HCT116 (cell line): ENCODE results near the gene AHNAK. TPM values are rescaled to one million over a fixed set of nuclear protein-coding genes. Genes with fewer than 3 reads are reported as not detected.

Experiments
- ATAC-seq: fragments of 200-7000 bp; cut with Tn5 transposase; 2 replicates; pipeline ENCODE4 v1.9.1; 2020; ENCODE audit warnings: mild to moderate bottlenecking, moderate library complexity
- BruUV-seq: library from RNA; stranded (reverse); fragments of 400-500 nt; replicated peaks from 2 replicates; lab custom pipeline; 2021; lab: Mats Ljungman, UMichigan
- CTCF ChIA-PET: fragments of 300-600 bp; sonication (Branson Sonifier 250); formaldehyde crosslinking; loops from one replicate; lab custom pipeline; 2021; ENCODE audit warnings: antibody characterized with exemption; lab: Charles Lee
- POLR2A ChIA-PET: fragments of 300-600, 350-600 bp; sonication (Branson Sonifier 250); formaldehyde crosslinking; loops from one replicate; lab custom pipeline; 2021; ENCODE audit warnings: antibody characterized with exemption; lab: Charles Lee
- RAD21 ChIA-PET, 2 experiments: fragments of 300-600 bp; sonication (Branson Sonifier 250); formaldehyde crosslinking; loops; one replicate each; lab custom pipeline; 2023; ENCODE audit warnings: low total read pairs in 2 of 2; ENCODE audit not compliant: uncharacterized antibody in 2 of 2, unreplicated experiment in 2 of 2, low non-redundant PET in 1 of 2; lab: Charles Lee
- DNase-seq: peaks from one replicate; pipeline ENCODE4 v3.0.0-alpha.2; 2010; ENCODE audit warnings: low read depth, low spot score
- H2AFZ ChIP-seq: fragments of 200-600 bp; shearing (Covaris generic), sonication (generic); 2 replicates; pipeline ENCODE4 v1.6.1; 2017; ENCODE audit warnings: low read depth, mixed run types, mixed read lengths, antibody characterized with exemption, low read length; ENCODE audit not compliant: poor library complexity, severe bottlenecking
- H3K27ac ChIP-seq: 2 replicates; pipeline ENCODE4 v1.5.1; 2012; ENCODE audit warnings: low read depth, low read length
- H3K27me3 ChIP-seq: fragments of 200-600 bp; sonication (generic); 2 replicates; pipeline ENCODE4 v1.6.1; 2016; ENCODE audit warnings: mixed run types, low read length, mixed read lengths; ENCODE audit not compliant: insufficient read depth
- H3K36me3 ChIP-seq, 2 experiments: fragments of 200-500 bp in 1 of 2; fragments of 200-600 bp in 1 of 2; sonication (Bioruptor generic) in 1 of 2; sonication (generic) in 1 of 2; 2 replicates each; pipeline versions ENCODE4 v1.5.1 to v1.6.1; 2014 to 2016; ENCODE audit warnings: low read length in 2 of 2, inconsistent platforms in 1 of 2, mixed read lengths in 1 of 2, mixed run types in 1 of 2; ENCODE audit not compliant: insufficient read depth in 2 of 2, control insufficient read depth in 1 of 2
- H3K4me1 ChIP-seq, 2 experiments: fragments of 200-600 bp in 1 of 2; sonication (generic) in 1 of 2; 2 replicates each; pipeline versions ENCODE4 v1.5.1 to v1.6.1; 2012 to 2017; ENCODE audit warnings: low read length in 2 of 2, inconsistent platforms in 1 of 2, mild to moderate bottlenecking in 1 of 2, mixed read lengths in 1 of 2, mixed run types in 1 of 2, moderate library complexity in 1 of 2; ENCODE audit not compliant: insufficient read depth in 2 of 2, control insufficient read depth in 1 of 2
- H3K4me2 ChIP-seq: fragments of 200-600 bp; sonication (generic); 2 replicates; pipeline ENCODE4 v1.6.1; 2017; ENCODE audit warnings: mixed run types, low read length, mixed read lengths
- H3K4me3 ChIP-seq, 2 experiments: fragments of 200-600 bp in 1 of 2; sonication (generic) in 1 of 2; replicated peaks in 1 of 2; 2 replicates each; pipeline ENCODE4 v1.5.1; 2011 to 2016; ENCODE audit warnings: low read length in 2 of 2, control low read depth in 1 of 2, low read depth in 1 of 2, mild to moderate bottlenecking in 1 of 2, mixed read lengths in 1 of 2, mixed run types in 1 of 2
- H3K79me2 ChIP-seq: fragments of 200-600 bp; sonication (generic); 2 replicates; pipeline ENCODE4 v1.6.1; 2017; ENCODE audit warnings: mild to moderate bottlenecking, mixed run types, low read length, moderate library complexity, mixed read lengths; ENCODE audit not compliant: insufficient read depth
- H3K9ac ChIP-seq: fragments of 200-600 bp; sonication (generic); 2 replicates; pipeline ENCODE4 v1.6.1; 2016; ENCODE audit warnings: low read length, mixed read lengths
- H3K9me2 ChIP-seq: fragments of 200-600 bp; sonication (generic), shearing (Covaris generic); 2 replicates; pipeline ENCODE4 v1.6.1; 2017; ENCODE audit warnings: mixed run types, mild to moderate bottlenecking, moderate library complexity; ENCODE audit not compliant: insufficient read depth
- H3K9me3 ChIP-seq, 2 experiments: fragments of 200-500 bp in 1 of 2; fragments of 200-600 bp in 1 of 2; sonication (Bioruptor generic) in 1 of 2; sonication (generic) in 1 of 2; 2 replicates each; pipeline ENCODE4 v1.6.1; 2014 to 2017; ENCODE audit warnings: low read length in 2 of 2, mixed read lengths in 2 of 2, inconsistent platforms in 1 of 2, low read depth in 1 of 2, mild to moderate bottlenecking in 1 of 2, mixed run types in 1 of 2, moderate library complexity in 1 of 2; ENCODE audit not compliant: control insufficient read depth in 1 of 2, insufficient read depth in 1 of 2
- H4K20me1 ChIP-seq: fragments of 200-600 bp; sonication (generic), shearing (Covaris generic); 2 replicates; pipeline ENCODE4 v1.6.1; 2017; ENCODE audit warnings: mixed run types, mild to moderate bottlenecking, moderate library complexity; ENCODE audit not compliant: insufficient read depth
- CBX3 ChIP-seq: IDR thresholded peaks from 2 replicates; pipeline ENCODE4 v1.6.1; 2012; ENCODE audit warnings: low read depth
- CEBPB ChIP-seq: IDR thresholded peaks from 2 replicates; pipeline ENCODE4 v1.6.1; 2012; ENCODE audit warnings: low read depth
- EGR1 ChIP-seq: IDR thresholded peaks from 2 replicates; pipeline ENCODE4 v1.6.1; 2012; ENCODE audit warnings: low read depth
- ELF1 ChIP-seq: IDR thresholded peaks from 2 replicates; pipeline ENCODE4 v1.6.1; 2012; ENCODE audit warnings: low read depth, borderline replicate concordance
- EZH2phosphoT487 ChIP-seq: fragments of 200-600 bp; IDR thresholded peaks from 2 replicates; pipeline ENCODE4 v1.6.1; 2018; ENCODE audit warnings: antibody characterized with exemption, borderline replicate concordance
- FOSL1 ChIP-seq: IDR thresholded peaks from 2 replicates; pipeline ENCODE4 v1.6.1; 2012; ENCODE audit warnings: low read depth
- JUND ChIP-seq: IDR thresholded peaks from 2 replicates; pipeline ENCODE4 v1.6.1; 2012
- POLR2AphosphoS5 ChIP-seq: IDR thresholded peaks from 2 replicates; pipeline ENCODE4 v1.6.1; 2011; ENCODE audit warnings: mild to moderate bottlenecking, low read depth, low read length, moderate library complexity
- RAD21 ChIP-seq: IDR thresholded peaks from 2 replicates; pipeline ENCODE4 v1.6.1; 2012; ENCODE audit warnings: low read depth, mild to moderate bottlenecking
- REST ChIP-seq: IDR thresholded peaks from 2 replicates; pipeline ENCODE4 v1.6.1; 2012; ENCODE audit warnings: low read depth
- SP1 ChIP-seq: IDR thresholded peaks from 2 replicates; pipeline ENCODE4 v1.6.1; 2012; ENCODE audit warnings: low read depth
- TCF7L2 ChIP-seq: IDR thresholded peaks from 2 replicates; pipeline ENCODE4 v1.7.0; 2011; ENCODE audit warnings: borderline replicate concordance, inconsistent platforms; ENCODE audit not compliant: insufficient read depth, insufficient read length; ENCODE audit errors: extremely low read depth
- YY1 ChIP-seq: IDR thresholded peaks from 2 replicates; pipeline ENCODE4 v1.6.1; 2011; ENCODE audit warnings: low read length, low read depth, moderate library complexity, mild to moderate bottlenecking; ENCODE audit not compliant: insufficient replicate concordance; ENCODE audit errors: extremely low read depth
- ZNF274 ChIP-seq: fragments of 200-500 bp; sonication (Bioruptor generic); IDR thresholded peaks from 2 replicates; pipeline ENCODE4 v1.6.1; 2014; ENCODE audit warnings: mild to moderate bottlenecking, low read depth, low read length, inconsistent platforms
- intact Hi-C: fragments of 100-400 bp; cut with micrococcal nuclease; formaldehyde crosslinking; loops from 2 replicates; pipeline ENCODE4 v1.10.0; 2022
- total RNA-seq: library from RNA; stranded (reverse); gene quantifications from one replicate; pipeline ENCODE4 v1.2.1, GENCODE V29; 2021; ENCODE audit not compliant: unreplicated experiment

AHNAK gene
- total RNA-seq, 1 experiment from 2014 or later: 239 TPM

- H3K4me2 ChIP-seq: no peak overlapping the region
- intact Hi-C loops: loop anchor here (1.0 to 5.0 kb wide), 2 partner anchors 160 to 296 kb away; no protein-coding TSS in a partner anchor
- BruUV-seq: no TSS peak
- H3K79me2 ChIP-seq: no peaks in the 10 kb centered on the region
- no peak for DNase-seq
- H3K4me3 ChIP-seq: no peak overlapping the region
- H3K4me1 ChIP-seq: peaks cover 9 to 21% of the 10 kb centered on the region in 2 experiments; a peak in 3 of 4 replicates
- no peak for TF ChIP-seq CBX3
- no peak for TF ChIP-seq REST
- TF ChIP-seq RAD21: no peak
- no peak for TF ChIP-seq YY1
- no peak for TF ChIP-seq POLR2AphosphoS5
- TF ChIP-seq JUND: no peak
- no peak for TF ChIP-seq ELF1
- no peak for TF ChIP-seq FOSL1
- TF ChIP-seq TCF7L2: no peak
- TF ChIP-seq EGR1: no peak
- no peak for TF ChIP-seq SP1
- no peak for TF ChIP-seq ZNF274
- no peak for TF ChIP-seq CEBPB
- no peak for TF ChIP-seq EZH2phosphoT487
- no peak overlapping the region for H2AFZ ChIP-seq
- H3K36me3 ChIP-seq: no peaks in the 10 kb centered on the region
- POLR2A ChIA-PET: interaction anchor here (1.1 to 2.4 kb wide), 5 partner anchors 151 to 445 kb away, joined by 3 to 19 read pairs (median 6); partner anchors contain the start of genes AHNAK, C11orf98, CSKMT and LBHD1
- no peak overlapping the region for H3K27ac ChIP-seq
- no peaks in the 10 kb centered on the region for H3K9me2 ChIP-seq
- H3K9me3 ChIP-seq: no peaks in the 10 kb centered on the region
- no peak overlapping the region for H3K9ac ChIP-seq
- RAD21 ChIA-PET: interaction anchor here (0.6 to 2.0 kb wide), 3 partner anchors 147 to 372 kb away, joined by 4 to 13 read pairs (median 4); no protein-coding TSS in a partner anchor
- CTCF ChIA-PET: interaction anchor here (1.1 to 4.2 kb wide), 16 partner anchors 10 to 391 kb away, joined by 3 to 47 read pairs (median 8); partner anchors contain the start of genes B3GAT3 and TMEM179B
- no peaks in the 10 kb centered on the region for H3K27me3 ChIP-seq
- no peaks in the 10 kb centered on the region for H4K20me1 ChIP-seq
- ATAC-seq: no peak
Observed at GRCh38 chr11:62395885-62396551, 150.6 kb downstream of the AHNAK start.
